ENCODE measurements around the gene NMT2. TPM values are rescaled to one million over a fixed set of nuclear protein-coding genes. Genes with fewer than 3 reads are reported as not detected.

The NMT2 gene
- total RNA-seq, 1 experiment from 2014 or later, result 11.8 TPM

DNA sequence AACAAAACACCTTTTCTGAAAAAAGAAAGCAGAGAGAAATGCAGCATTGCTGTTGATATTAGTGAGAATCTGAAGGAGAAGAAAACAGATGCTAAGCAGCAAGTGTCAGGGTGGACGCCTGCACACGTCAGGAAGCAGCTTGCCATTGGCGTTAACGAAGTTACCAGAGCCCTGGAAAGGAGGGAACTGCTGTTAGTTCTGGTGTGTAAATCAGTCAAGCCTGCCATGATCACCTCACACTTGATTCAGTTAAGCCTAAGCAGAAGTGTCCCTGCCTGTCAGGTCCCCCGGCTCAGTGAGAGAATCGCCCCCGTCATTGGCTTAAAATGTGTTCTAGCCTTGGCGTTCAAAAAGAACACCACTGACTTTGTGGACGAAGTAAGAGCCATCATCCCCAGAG lies 65.0 kb downstream of the NMT2 start:
- Histone ChIP-seq H3K14ac (ENCODE audit: insufficient read depth, low read length) (no peak overlapping the region), H4K91ac (ENCODE audit: insufficient read length, low read depth, low read length) (no peak overlapping the region), H3K4ac (ENCODE audit: low read depth, low read length) (no peak overlapping the region), H3K18ac (ENCODE audit: insufficient read length, low read depth, low read length) (no peak overlapping the region), H3K79me2 (ENCODE audit: insufficient read depth, low read length) (peaks cover 10% of the 10 kb centered on the region; the same call in 1 of the 2 replicates), H2BK20ac (ENCODE audit: low read depth, low read length, poor library complexity, severe bottlenecking) (no peak overlapping the region), H2BK12ac (ENCODE audit: insufficient read length, low read depth, low read length) (no peak overlapping the region), H3K9me3 (ENCODE audit: control insufficient read depth, low read depth, low read length) (no peaks in the 10 kb centered on the region), H3K4me2 (ENCODE audit: insufficient read depth, insufficient read length, low read length) (no peak overlapping the region), H3T11ph (ENCODE audit: low read length) (no peak overlapping the region), H3K23ac (ENCODE audit: insufficient read length, low read depth, low read length) (no peak overlapping the region), H3K79me1 (ENCODE audit: insufficient read depth, low read depth, low read length, poor library complexity, severe bottlenecking) (peaks cover 6% of the 10 kb centered on the region), H4K5ac (ENCODE audit: insufficient read length, low read depth, low read length) (no peak overlapping the region), H3K27ac (ENCODE audit: insufficient read length, low read depth, low read length) (no peak overlapping the region), H3K23me2 (ENCODE audit: insufficient read length, low read depth, low read length, poor library complexity, severe bottlenecking) (no peaks in the 10 kb centered on the region), H4K8ac (replicated peaks; ENCODE audit: insufficient read length, low read depth, low read length) (no peak overlapping the region), H3K27me3 (ENCODE audit: insufficient read depth, low read length) (no peaks in the 10 kb centered on the region; the same call in 1 of the 2 replicates), H2BK15ac (ENCODE audit: low read depth, low read length) (no peak overlapping the region), H2AK5ac (ENCODE audit: insufficient read length, low read length) (no peak overlapping the region), H3K9ac (ENCODE audit: extremely low read depth, insufficient read length, low read length) (no peak overlapping the region), H3K56ac (ENCODE audit: insufficient read length, low read depth, low read length) (no peak overlapping the region), H4K20me1 (ENCODE audit: control insufficient read depth, insufficient read depth, insufficient read length) (no peaks in the 10 kb centered on the region), H2AFZ (ENCODE audit: low read length) (no peak overlapping the region), H2BK120ac (ENCODE audit: low read depth, low read length, poor library complexity, severe bottlenecking) (no peak overlapping the region), H3K4me1 (ENCODE audit: insufficient read depth, low read length) (no peaks in the 10 kb centered on the region), H2BK5ac (ENCODE audit: insufficient read length, low read length) (no peak overlapping the region)
- H3K4me3 Mint-ChIP-seq, result no peak overlapping the region
- TF ChIP-seq, protein P1, sequence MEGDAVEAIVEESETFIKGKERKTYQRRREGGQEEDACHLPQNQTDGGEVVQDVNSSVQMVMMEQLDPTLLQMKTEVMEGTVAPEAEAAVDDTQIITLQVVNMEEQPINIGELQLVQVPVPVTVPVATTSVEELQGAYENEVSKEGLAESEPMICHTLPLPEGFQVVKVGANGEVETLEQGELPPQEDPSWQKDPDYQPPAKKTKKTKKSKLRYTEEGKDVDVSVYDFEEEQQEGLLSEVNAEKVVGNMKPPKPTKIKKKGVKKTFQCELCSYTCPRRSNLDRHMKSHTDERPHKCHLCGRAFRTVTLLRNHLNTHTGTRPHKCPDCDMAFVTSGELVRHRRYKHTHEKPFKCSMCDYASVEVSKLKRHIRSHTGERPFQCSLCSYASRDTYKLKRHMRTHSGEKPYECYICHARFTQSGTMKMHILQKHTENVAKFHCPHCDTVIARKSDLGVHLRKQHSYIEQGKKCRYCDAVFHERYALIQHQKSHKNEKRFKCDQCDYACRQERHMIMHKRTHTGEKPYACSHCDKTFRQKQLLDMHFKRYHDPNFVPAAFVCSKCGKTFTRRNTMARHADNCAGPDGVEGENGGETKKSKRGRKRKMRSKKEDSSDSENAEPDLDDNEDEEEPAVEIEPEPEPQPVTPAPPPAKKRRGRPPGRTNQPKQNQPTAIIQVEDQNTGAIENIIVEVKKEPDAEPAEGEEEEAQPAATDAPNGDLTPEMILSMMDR (conservative IDR thresholded peaks at IDR 0.05), result no peak
- H3K27me3 Mint-ChIP-seq (ENCODE audit: low read depth), result no peaks in the 10 kb centered on the region
- H3K27ac Mint-ChIP-seq, result 0 out of 7 replicates have a peak overlapping the region, but pooled peaks of 1 of the 3 experiments have one; percentile 29
- H3K36me3 Mint-ChIP-seq (ENCODE audit: insufficient read depth in 1 of 3, low read depth in 3 of 3), result peaks cover 16 to 63% (median 54%) of the 10 kb centered on the region in 3 experiments; a peak in 6 of 7 replicates
- H3K4me1 Mint-ChIP-seq, result peaks cover 5% of the 10 kb centered on the region in 2 experiments
- H3K9me3 Mint-ChIP-seq, result no peaks in the 10 kb centered on the region
- WGBS (ENCODE audit: extremely low coverage, insufficient read length, low lambda C conversion rate), result no CpG with 5 or more reads among the region's 9 CpGs
- DNase-seq, result no peak
